Stimulated activated memory B cell treated with anti-CD40 and anti-IgM and Interleukin-4, amounts not matched to agents 10 μg/mL and 1 μg/mL and 100 μg/mL, for 72 hours (primary cell): ENCODE data around the gene TNFAIP8L3.

Source experiments
- ATAC-seq: fragments of 150-1000 bp; cut with Tn5 transposase; 2 replicates; pipeline ENCODE4 v1.10.0; 2021
- H3K27ac Mint-ChIP-seq: one replicate; pipeline ENCODE4 v1.8.0; 2022; ENCODE audit warnings: mild to moderate bottlenecking, mixed read lengths
- H3K27me3 Mint-ChIP-seq: one replicate; pipeline ENCODE4 v1.8.0; 2022; ENCODE audit warnings: mixed read lengths
- H3K36me3 Mint-ChIP-seq: one replicate; pipeline ENCODE4 v1.8.0; 2022; ENCODE audit warnings: mixed read lengths
- H3K4me1 Mint-ChIP-seq: one replicate; pipeline ENCODE4 v1.8.0; 2022; ENCODE audit warnings: mixed read lengths
- H3K4me3 Mint-ChIP-seq: one replicate; pipeline ENCODE4 v1.8.0; 2022; ENCODE audit warnings: mild to moderate bottlenecking, moderate library complexity, mixed read lengths
- H3K9me3 Mint-ChIP-seq: one replicate; pipeline ENCODE4 v1.8.0; 2022; ENCODE audit warnings: mixed read lengths

The TNFAIP8L3 gene

GRCh38 chr15:51087513-51087912 is 7.2 kb downstream of the TNFAIP8L3 start:
- ATAC-seq = no peak
- Mint-ChIP-seq H3K27me3 (peaks cover 43% of the 10 kb centered on the region), H3K4me1 (no peaks in the 10 kb centered on the region), H3K27ac (no peak overlapping the region), H3K4me3 (no peak overlapping the region), H3K36me3 (no peaks in the 10 kb centered on the region), H3K9me3 (no peaks in the 10 kb centered on the region)

- no peak overlapping the region for H3K4me3 Mint-ChIP-seq
- H3K27me3 Mint-ChIP-seq = peaks cover 32% of the 10 kb centered on the region
- H3K4me1 Mint-ChIP-seq = no peaks in the 10 kb centered on the region
- no peaks in the 10 kb centered on the region for H3K9me3 Mint-ChIP-seq
- H3K27ac Mint-ChIP-seq = no peak overlapping the region
- ATAC-seq = no peak
- no peaks in the 10 kb centered on the region for H3K36me3 Mint-ChIP-seq
Observed at GRCh38 chr15:51086409-51086808, 8.3 kb downstream of the TNFAIP8L3 start.

GRCh38 chr15:51085764-51086163 is 8.9 kb downstream of the TNFAIP8L3 start:
- Mint-ChIP-seq H3K9me3 (no peaks in the 10 kb centered on the region), H3K27me3 (peaks cover 26% of the 10 kb centered on the region), H3K36me3 (no peaks in the 10 kb centered on the region), H3K4me3 (no peak overlapping the region), H3K27ac (no peak overlapping the region), H3K4me1 (no peaks in the 10 kb centered on the region)
- no peak for ATAC-seq

GRCh38 chr15:51083641-51084166 is 11.0 kb downstream of the TNFAIP8L3 start:
- Mint-ChIP-seq H3K27ac (no peak overlapping the region), H3K36me3 (no peaks in the 10 kb centered on the region), H3K4me3 (no peak overlapping the region), H3K27me3 (peaks cover 10% of the 10 kb centered on the region), H3K4me1 (peaks cover 6% of the 10 kb centered on the region), H3K9me3 (no peaks in the 10 kb centered on the region)
- ATAC-seq = peak; percentile 17

- Mint-ChIP-seq H3K4me1 (peaks cover 19% of the 10 kb centered on the region), H3K9me3 (no peaks in the 10 kb centered on the region), H3K27ac (no peak overlapping the region), H3K36me3 (no peaks in the 10 kb centered on the region), H3K4me3 (no peak overlapping the region), H3K27me3 (peaks cover 14% of the 10 kb centered on the region)
- no peak for ATAC-seq
Observed at GRCh38 chr15:51082246-51082645, 12.5 kb downstream of the TNFAIP8L3 start.

- no peak overlapping the region for H3K27ac Mint-ChIP-seq
- no peaks in the 10 kb centered on the region for H3K36me3 Mint-ChIP-seq
- peaks cover 21% of the 10 kb centered on the region for H3K27me3 Mint-ChIP-seq
- ATAC-seq = no peak
- H3K4me3 Mint-ChIP-seq = no peak overlapping the region
- no peaks in the 10 kb centered on the region for H3K9me3 Mint-ChIP-seq
- peaks cover 25% of the 10 kb centered on the region for H3K4me1 Mint-ChIP-seq
Observed at GRCh38 chr15:51080286-51080685, 14.4 kb downstream of the TNFAIP8L3 start.

- H3K4me3 Mint-ChIP-seq = peak overlapping the region; percentile 2
- H3K9me3 Mint-ChIP-seq = no peaks in the 10 kb centered on the region
- H3K4me1 Mint-ChIP-seq = peaks cover 25% of the 10 kb centered on the region
- no peak for ATAC-seq
- H3K27ac Mint-ChIP-seq = no peak overlapping the region
- peaks cover 21% of the 10 kb centered on the region for H3K27me3 Mint-ChIP-seq
- no peaks in the 10 kb centered on the region for H3K36me3 Mint-ChIP-seq
Observed at GRCh38 chr15:51079226-51079625, 15.5 kb downstream of the TNFAIP8L3 start.

- H3K27me3 Mint-ChIP-seq = peaks cover 21% of the 10 kb centered on the region
- peak; percentile 76 for ATAC-seq
Observed at GRCh38 chr15:51077221-51078153, 17.2 kb downstream of the TNFAIP8L3 start.

GRCh38 chr15:51076524-51077220 is 18.0 kb downstream of the TNFAIP8L3 start:
- ATAC-seq = no peak
- H3K27ac Mint-ChIP-seq = peak overlapping the region; percentile 80

More at GRCh38 chr15:51077221-51078153, 17.2 kb downstream of the TNFAIP8L3 start:
- Mint-ChIP-seq H3K27ac (peak overlapping the region; percentile 80), H3K4me1 (peaks cover 25% of the 10 kb centered on the region), H3K4me3 (peak overlapping the region; percentile 81), H3K36me3 (no peaks in the 10 kb centered on the region), H3K9me3 (no peaks in the 10 kb centered on the region)

GRCh38 chr15:51075826-51076523 is 18.7 kb downstream of the TNFAIP8L3 start:
- H3K27ac Mint-ChIP-seq = no peak overlapping the region
- ATAC-seq = no peak
- no peaks in the 10 kb centered on the region for H3K9me3 Mint-ChIP-seq
- H3K4me1 Mint-ChIP-seq = peaks cover 25% of the 10 kb centered on the region
- no peaks in the 10 kb centered on the region for H3K36me3 Mint-ChIP-seq
- no peak overlapping the region for H3K4me3 Mint-ChIP-seq
- peaks cover 21% of the 10 kb centered on the region for H3K27me3 Mint-ChIP-seq

More at GRCh38 chr15:51076524-51077220, 18.0 kb downstream of the TNFAIP8L3 start:
- no peaks in the 10 kb centered on the region for H3K36me3 Mint-ChIP-seq
- H3K4me1 Mint-ChIP-seq = peaks cover 25% of the 10 kb centered on the region
- H3K27me3 Mint-ChIP-seq = peaks cover 21% of the 10 kb centered on the region
- H3K9me3 Mint-ChIP-seq = no peaks in the 10 kb centered on the region
- peak overlapping the region; percentile 81 for H3K4me3 Mint-ChIP-seq

- Mint-ChIP-seq H3K4me3 (no peak overlapping the region), H3K27ac (no peak overlapping the region), H3K9me3 (no peaks in the 10 kb centered on the region), H3K36me3 (no peaks in the 10 kb centered on the region), H3K27me3 (peaks cover 21% of the 10 kb centered on the region), H3K4me1 (peaks cover 25% of the 10 kb centered on the region)
- ATAC-seq = no peak
Observed at GRCh38 chr15:51075364-51075763, 19.3 kb downstream of the TNFAIP8L3 start.

- no peak for ATAC-seq
- H3K27ac Mint-ChIP-seq = no peak overlapping the region
- no peak overlapping the region for H3K4me3 Mint-ChIP-seq
- peaks cover 21% of the 10 kb centered on the region for H3K27me3 Mint-ChIP-seq
- peaks cover 25% of the 10 kb centered on the region for H3K4me1 Mint-ChIP-seq
- no peaks in the 10 kb centered on the region for H3K36me3 Mint-ChIP-seq
- no peaks in the 10 kb centered on the region for H3K9me3 Mint-ChIP-seq
Observed at GRCh38 chr15:51074926-51075325, 19.8 kb downstream of the TNFAIP8L3 start.

GRCh38 chr15:51071578-51071977 is 23.1 kb downstream of the TNFAIP8L3 start:
- H3K27ac Mint-ChIP-seq = no peak overlapping the region
- peaks cover under 1% of the 10 kb centered on the region for H3K27me3 Mint-ChIP-seq
- no peaks in the 10 kb centered on the region for H3K36me3 Mint-ChIP-seq
- H3K4me3 Mint-ChIP-seq = no peak overlapping the region
- H3K9me3 Mint-ChIP-seq = no peaks in the 10 kb centered on the region
- ATAC-seq = no peak
- no peaks in the 10 kb centered on the region for H3K4me1 Mint-ChIP-seq

- no peaks in the 10 kb centered on the region for H3K36me3 Mint-ChIP-seq
- H3K4me1 Mint-ChIP-seq = no peaks in the 10 kb centered on the region
- H3K27ac Mint-ChIP-seq = no peak overlapping the region
- no peak for ATAC-seq
- peaks cover 16% of the 10 kb centered on the region for H3K27me3 Mint-ChIP-seq
- no peaks in the 10 kb centered on the region for H3K9me3 Mint-ChIP-seq
- H3K4me3 Mint-ChIP-seq = no peak overlapping the region
Observed at GRCh38 chr15:51069983-51070382, 24.7 kb downstream of the TNFAIP8L3 start.

- H3K4me3 Mint-ChIP-seq = no peak overlapping the region
- peaks cover 29% of the 10 kb centered on the region for H3K27me3 Mint-ChIP-seq
- no peaks in the 10 kb centered on the region for H3K36me3 Mint-ChIP-seq
- no peaks in the 10 kb centered on the region for H3K9me3 Mint-ChIP-seq
- H3K27ac Mint-ChIP-seq = no peak overlapping the region
- no peak for ATAC-seq
- no peaks in the 10 kb centered on the region for H3K4me1 Mint-ChIP-seq
Observed at GRCh38 chr15:51067510-51067909, 27.2 kb downstream of the TNFAIP8L3 start.
